ENCODE data around the gene LIPE.
A peak's percentile ranks its signal among the peaks of the same experiment; 100 is the strongest.

LIPE gene

GRCh38 chr19:42421101-42421500 is 6.1 kb downstream of the LIPE start:
- H3F3A ChIP-seq (ENCODE audit: low read depth): no peaks in the 10 kb centered on the region
- peak overlapping the region; percentile 73 for H3K9ac ChIP-seq (ENCODE audit: low read depth, low read length, poor library complexity, severe bottlenecking)
- no peaks in the 10 kb centered on the region for H3K9me3 ChIP-seq (ENCODE audit: insufficient read depth, low read depth, low read length)
- TF ChIP-seq, protein P1, sequence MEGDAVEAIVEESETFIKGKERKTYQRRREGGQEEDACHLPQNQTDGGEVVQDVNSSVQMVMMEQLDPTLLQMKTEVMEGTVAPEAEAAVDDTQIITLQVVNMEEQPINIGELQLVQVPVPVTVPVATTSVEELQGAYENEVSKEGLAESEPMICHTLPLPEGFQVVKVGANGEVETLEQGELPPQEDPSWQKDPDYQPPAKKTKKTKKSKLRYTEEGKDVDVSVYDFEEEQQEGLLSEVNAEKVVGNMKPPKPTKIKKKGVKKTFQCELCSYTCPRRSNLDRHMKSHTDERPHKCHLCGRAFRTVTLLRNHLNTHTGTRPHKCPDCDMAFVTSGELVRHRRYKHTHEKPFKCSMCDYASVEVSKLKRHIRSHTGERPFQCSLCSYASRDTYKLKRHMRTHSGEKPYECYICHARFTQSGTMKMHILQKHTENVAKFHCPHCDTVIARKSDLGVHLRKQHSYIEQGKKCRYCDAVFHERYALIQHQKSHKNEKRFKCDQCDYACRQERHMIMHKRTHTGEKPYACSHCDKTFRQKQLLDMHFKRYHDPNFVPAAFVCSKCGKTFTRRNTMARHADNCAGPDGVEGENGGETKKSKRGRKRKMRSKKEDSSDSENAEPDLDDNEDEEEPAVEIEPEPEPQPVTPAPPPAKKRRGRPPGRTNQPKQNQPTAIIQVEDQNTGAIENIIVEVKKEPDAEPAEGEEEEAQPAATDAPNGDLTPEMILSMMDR (conservative IDR thresholded peaks at IDR 0.05; ENCODE audit: low read length): no peak
- TF ChIP-seq EZH2phosphoT487 (IDR thresholded peaks at IDR 0.05; ENCODE audit: borderline replicate concordance): no peak
- H3K27me3 ChIP-seq (ENCODE audit: insufficient read depth, low read length, poor library complexity, severe bottlenecking): no peaks in the 10 kb centered on the region
- H3K79me2 ChIP-seq (ENCODE audit: insufficient read depth, low read length): peaks cover 16% of the 10 kb centered on the region; the same call in 1 of the 2 replicates
- peak overlapping the region; percentile 93 for H3K4me2 ChIP-seq (ENCODE audit: low read depth, low read length, poor library complexity, severe bottlenecking)
- H2AFZ ChIP-seq (ENCODE audit: low read length): no peak overlapping the region
- H3K4me1 ChIP-seq (ENCODE audit: insufficient read depth, low read length, poor library complexity, severe bottlenecking): peaks cover 33% of the 10 kb centered on the region
- no peaks in the 10 kb centered on the region for H3K36me3 ChIP-seq (ENCODE audit: insufficient read depth, low read length)
- no peaks in the 10 kb centered on the region for H3K9me2 ChIP-seq (replicated peaks; ENCODE audit: low read depth, low read length)
- H4K20me1 ChIP-seq (ENCODE audit: insufficient read depth, low read length, poor library complexity, severe bottlenecking): peaks cover 22% of the 10 kb centered on the region
- peak overlapping the region; percentile 74 for H3K4me3 ChIP-seq (ENCODE audit: low read length, poor library complexity, severe bottlenecking)

DNA sequence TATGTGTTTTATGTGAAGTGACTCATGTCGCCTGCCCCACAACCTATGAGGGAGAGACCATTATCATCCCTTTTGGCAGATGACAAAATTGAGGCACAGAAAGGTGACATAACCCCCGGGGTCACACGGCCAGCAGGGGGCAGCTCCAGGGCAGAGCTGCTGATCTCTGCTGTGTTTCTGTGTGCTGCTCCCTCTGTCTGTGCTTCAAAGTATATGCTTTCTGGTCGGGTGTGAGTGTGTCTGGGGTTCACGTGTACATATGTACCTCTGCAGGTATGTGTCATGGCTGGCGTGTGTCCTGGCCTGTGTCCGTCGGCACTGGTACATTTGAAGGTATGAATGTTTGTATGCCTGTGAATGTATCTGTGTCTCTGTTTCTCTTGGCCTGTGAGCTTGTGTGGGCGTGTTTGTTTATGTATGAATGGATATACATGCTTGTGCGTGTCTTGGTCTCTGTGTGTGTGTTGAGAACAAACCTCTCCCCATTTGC is 7.1 kb downstream of the LIPE start:
- Histone ChIP-seq H3K27me3 (ENCODE audit: insufficient read depth, low read length, poor library complexity, severe bottlenecking) (no peaks in the 10 kb centered on the region), H3K4me3 (ENCODE audit: low read length, poor library complexity, severe bottlenecking) (no peak overlapping the region), H3K4me2 (ENCODE audit: low read depth, low read length, poor library complexity, severe bottlenecking) (peak overlapping the region; percentile 93), H3K79me2 (ENCODE audit: insufficient read depth, low read length) (peaks cover 16% of the 10 kb centered on the region; the same call in 1 of the 2 replicates), H4K20me1 (ENCODE audit: insufficient read depth, low read length, poor library complexity, severe bottlenecking) (peaks cover 22% of the 10 kb centered on the region), H3K4me1 (ENCODE audit: insufficient read depth, low read length, poor library complexity, severe bottlenecking) (peaks cover 33% of the 10 kb centered on the region), H2AFZ (ENCODE audit: low read length) (no peak overlapping the region), H3K9me2 (replicated peaks; ENCODE audit: low read depth, low read length) (no peaks in the 10 kb centered on the region), H3F3A (ENCODE audit: low read depth) (no peaks in the 10 kb centered on the region), H3K9me3 (ENCODE audit: insufficient read depth, low read depth, low read length) (no peaks in the 10 kb centered on the region), H3K9ac (ENCODE audit: low read depth, low read length, poor library complexity, severe bottlenecking) (no peak overlapping the region), H3K36me3 (ENCODE audit: insufficient read depth, low read length) (no peaks in the 10 kb centered on the region)
- TF ChIP-seq EZH2phosphoT487 (IDR thresholded peaks at IDR 0.05; ENCODE audit: borderline replicate concordance): no peak
- TF ChIP-seq, protein P1 (conservative IDR thresholded peaks at IDR 0.05; ENCODE audit: low read length): peak; percentile 98

GRCh38 chr19:42419309-42419708 is 7.9 kb downstream of the LIPE start:
- no peaks in the 10 kb centered on the region; the same call in 1 of the 2 replicates for H3K36me3 ChIP-seq (ENCODE audit: insufficient read depth, low read length)
- H3K27me3 ChIP-seq (ENCODE audit: insufficient read depth, low read length, poor library complexity, severe bottlenecking): no peaks in the 10 kb centered on the region
- H4K20me1 ChIP-seq (ENCODE audit: insufficient read depth, low read length, poor library complexity, severe bottlenecking): peaks cover 22% of the 10 kb centered on the region
- H3K4me2 ChIP-seq (ENCODE audit: low read depth, low read length, poor library complexity, severe bottlenecking): no peak overlapping the region
- no peaks in the 10 kb centered on the region for H3K9me2 ChIP-seq (replicated peaks; ENCODE audit: low read depth, low read length)
- no peak overlapping the region for H3K9ac ChIP-seq (ENCODE audit: low read depth, low read length, poor library complexity, severe bottlenecking)
- H2AFZ ChIP-seq (ENCODE audit: low read length): no peak overlapping the region
- H3K4me3 ChIP-seq (ENCODE audit: low read length, poor library complexity, severe bottlenecking): no peak overlapping the region
- H3K79me2 ChIP-seq (ENCODE audit: insufficient read depth, low read length): peaks cover 16% of the 10 kb centered on the region; the same call in 1 of the 2 replicates
- no peaks in the 10 kb centered on the region for H3K9me3 ChIP-seq (ENCODE audit: insufficient read depth, low read depth, low read length)
- peaks cover 33% of the 10 kb centered on the region for H3K4me1 ChIP-seq (ENCODE audit: insufficient read depth, low read length, poor library complexity, severe bottlenecking)
- no peaks in the 10 kb centered on the region for H3F3A ChIP-seq (ENCODE audit: low read depth)
- no peak for TF ChIP-seq EZH2phosphoT487 (IDR thresholded peaks at IDR 0.05; ENCODE audit: borderline replicate concordance)
- TF ChIP-seq, protein P1 (conservative IDR thresholded peaks at IDR 0.05; ENCODE audit: low read length): no peak
